Stimulated activated CD8-positive, alpha-beta memory T cell treated with anti-CD3 and anti-CD28 coated beads, Interleukin-12 subunit alpha, Interleukin-12 subunit beta, amount 100 ng/mL, for 24 hours (primary cell): ENCODE measurements around the gene CBFA2T2.
A peak's percentile ranks its signal among the peaks of the same experiment; 100 is the strongest.
"Not testable (repeated sequence)": the region's sequence is repeated elsewhere in the genome, so short reads cannot be mapped to it uniquely, and the experiment has no call there.

Experiments used
- DNase-seq: peaks from one replicate; pipeline ENCODE4 v3.0.0-alpha.2; 2020; ENCODE audit errors: extremely low read depth

CBFA2T2 gene

GRCh38 chr20:33470866-33471265, 19.0 kb upstream of the CBFA2T2 start:
- DNase-seq, result no peak

- no peak for DNase-seq
Measured at GRCh38 chr20:33472868-33473435, 16.9 kb upstream of the CBFA2T2 start.

GRCh38 chr20:33474097-33474873, 15.6 kb upstream of the CBFA2T2 start:
- DNase-seq, result no peak

GRCh38 chr20:33474963-33475362, 14.9 kb upstream of the CBFA2T2 start:
- DNase-seq, result no peak

GRCh38 chr20:33475381-33476152, 14.3 kb upstream of the CBFA2T2 start:
- DNase-seq, result no peak

GRCh38 chr20:33477386-33478234, 12.3 kb upstream of the CBFA2T2 start:
- no peak for DNase-seq

GRCh38 chr20:33480048-33480447, 9.8 kb upstream of the CBFA2T2 start:
- DNase-seq, result no peak

- no peak for DNase-seq
Measured at GRCh38 chr20:33481431-33481941, 8.4 kb upstream of the CBFA2T2 start.

GRCh38 chr20:33482581-33482980, 7.3 kb upstream of the CBFA2T2 start:
- no peak for DNase-seq

- DNase-seq, result not testable (repeated sequence)
Measured at GRCh38 chr20:33483186-33483585, 6.7 kb upstream of the CBFA2T2 start.

GRCh38 chr20:33488201-33488600, 1.7 kb upstream of the CBFA2T2 start:
- DNase-seq, result no peak

- not testable (repeated sequence) for DNase-seq
Measured at GRCh38 chr20:33488661-33489494, 1.0 kb upstream of the CBFA2T2 start.

GRCh38 chr20:33489495-33490022, 337 bp upstream of the CBFA2T2 start:
- peak; percentile 95 for DNase-seq

- no peak for DNase-seq
Measured at GRCh38 chr20:33490934-33491656, 1.2 kb downstream of the CBFA2T2 start.

- DNase-seq, result no peak
Measured at GRCh38 chr20:33493076-33493766, 3.3 kb downstream of the CBFA2T2 start.

GRCh38 chr20:33496776-33497175, 6.9 kb downstream of the CBFA2T2 start:
- DNase-seq, result not testable (repeated sequence)

- no peak for DNase-seq
Measured at GRCh38 chr20:33499355-33499754, 9.5 kb downstream of the CBFA2T2 start.

- DNase-seq, result no peak
Measured at GRCh38 chr20:33501000-33501399, 11.1 kb downstream of the CBFA2T2 start.

- DNase-seq, result no peak
Measured at GRCh38 chr20:33503564-33503963, 13.7 kb downstream of the CBFA2T2 start.
